ENCODE results near the gene ACYP2.

- TF ChIP-seq, protein P1, sequence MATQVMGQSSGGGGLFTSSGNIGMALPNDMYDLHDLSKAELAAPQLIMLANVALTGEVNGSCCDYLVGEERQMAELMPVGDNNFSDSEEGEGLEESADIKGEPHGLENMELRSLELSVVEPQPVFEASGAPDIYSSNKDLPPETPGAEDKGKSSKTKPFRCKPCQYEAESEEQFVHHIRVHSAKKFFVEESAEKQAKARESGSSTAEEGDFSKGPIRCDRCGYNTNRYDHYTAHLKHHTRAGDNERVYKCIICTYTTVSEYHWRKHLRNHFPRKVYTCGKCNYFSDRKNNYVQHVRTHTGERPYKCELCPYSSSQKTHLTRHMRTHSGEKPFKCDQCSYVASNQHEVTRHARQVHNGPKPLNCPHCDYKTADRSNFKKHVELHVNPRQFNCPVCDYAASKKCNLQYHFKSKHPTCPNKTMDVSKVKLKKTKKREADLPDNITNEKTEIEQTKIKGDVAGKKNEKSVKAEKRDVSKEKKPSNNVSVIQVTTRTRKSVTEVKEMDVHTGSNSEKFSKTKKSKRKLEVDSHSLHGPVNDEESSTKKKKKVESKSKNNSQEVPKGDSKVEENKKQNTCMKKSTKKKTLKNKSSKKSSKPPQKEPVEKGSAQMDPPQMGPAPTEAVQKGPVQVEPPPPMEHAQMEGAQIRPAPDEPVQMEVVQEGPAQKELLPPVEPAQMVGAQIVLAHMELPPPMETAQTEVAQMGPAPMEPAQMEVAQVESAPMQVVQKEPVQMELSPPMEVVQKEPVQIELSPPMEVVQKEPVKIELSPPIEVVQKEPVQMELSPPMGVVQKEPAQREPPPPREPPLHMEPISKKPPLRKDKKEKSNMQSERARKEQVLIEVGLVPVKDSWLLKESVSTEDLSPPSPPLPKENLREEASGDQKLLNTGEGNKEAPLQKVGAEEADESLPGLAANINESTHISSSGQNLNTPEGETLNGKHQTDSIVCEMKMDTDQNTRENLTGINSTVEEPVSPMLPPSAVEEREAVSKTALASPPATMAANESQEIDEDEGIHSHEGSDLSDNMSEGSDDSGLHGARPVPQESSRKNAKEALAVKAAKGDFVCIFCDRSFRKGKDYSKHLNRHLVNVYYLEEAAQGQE (IDR thresholded peaks at IDR 0.05; ENCODE audit: insufficient read depth in 1 of 2, low read depth in 2 of 2, low read length in 2 of 2): no peak
- no peak for TF ChIP-seq POLR2AphosphoS5 (IDR thresholded peaks at IDR 0.05; ENCODE audit: low read depth, low read length)
- no peak for TF ChIP-seq FOXP2 (optimal IDR thresholded peaks at IDR 0.05; ENCODE audit: borderline replicate concordance, extremely low read depth, extremely low read length, insufficient read depth)
These were observed 159.4 kb downstream of the ACYP2 start for GRCh38 chr2:54274781-54275242.

All from PFSK-1 (cell line).